Activated B cell treated with CpG ODN at 0.5 μM for 24 hours (primary cell): ENCODE results near the gene SCGB2B2. TPM values are rescaled to one million over a fixed set of nuclear protein-coding genes. Genes with fewer than 3 reads are reported as not detected.
A peak's percentile ranks its signal among the peaks of the same experiment; 100 is the strongest.

Source experiments
- ATAC-seq: fragments of 200-7000 bp; cut with Tn5 transposase; one replicate; pipeline ENCODE4 v1.10.0; 2021; ENCODE audit warnings: low read depth, mild to moderate bottlenecking, moderate library complexity
- CTCF ChIA-PET: fragments of 350-600 bp; sonication (Branson Sonifier 250); formaldehyde crosslinking; loops from one replicate; lab custom pipeline; 2021; ENCODE audit warnings: antibody characterized with exemption; lab: Charles Lee
- POLR2A ChIA-PET: fragments of 350-600 bp; sonication (Branson Sonifier 250); formaldehyde crosslinking; loops from one replicate; lab custom pipeline; 2021; ENCODE audit warnings: antibody characterized with exemption; lab: Charles Lee
- DNase-seq: peaks from one replicate; pipeline ENCODE4 v3.0.0; 2022
- H3K27ac Mint-ChIP-seq: one replicate; pipeline ENCODE4 v1.8.0; 2020; ENCODE audit warnings: mixed read lengths
- H3K27me3 Mint-ChIP-seq: one replicate; pipeline ENCODE4 v1.8.0; 2021; ENCODE audit warnings: mixed read lengths
- H3K36me3 Mint-ChIP-seq: one replicate; pipeline ENCODE4 v1.8.0; 2021; ENCODE audit warnings: low read depth, mixed read lengths
- H3K4me1 Mint-ChIP-seq: one replicate; pipeline ENCODE4 v1.8.0; 2021; ENCODE audit warnings: mixed read lengths
- H3K4me3 Mint-ChIP-seq: one replicate; pipeline ENCODE4 v1.8.0; 2020; ENCODE audit warnings: mild to moderate bottlenecking, mixed read lengths
- H3K9me3 Mint-ChIP-seq: one replicate; pipeline ENCODE4 v1.8.0; 2020; ENCODE audit warnings: mixed read lengths
- intact Hi-C: fragments of 100-400 bp; cut with micrococcal nuclease; formaldehyde crosslinking; loops from one replicate; pipeline ENCODE4 v1.15.1; 2024
- total RNA-seq: library from RNA; stranded (reverse); gene quantifications from 2 replicates; pipeline ENCODE4 v1.2.3, GENCODE V29; 2022
- TF ChIP-seq, protein P1 (sequence below): fragments of 200-600 bp; IDR thresholded peaks from one replicate; pipeline ENCODE4 v1.8.0; 2022; ENCODE audit warnings: antibody characterized with exemption, mild to moderate bottlenecking

SCGB2B2 gene, protein sequence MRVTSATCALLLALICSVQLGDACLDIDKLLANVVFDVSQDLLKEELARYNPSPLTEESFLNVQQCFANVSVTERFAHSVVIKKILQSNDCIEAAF
- total RNA-seq, result 0.78 and 1.4 TPM in 2 replicates

DNA sequence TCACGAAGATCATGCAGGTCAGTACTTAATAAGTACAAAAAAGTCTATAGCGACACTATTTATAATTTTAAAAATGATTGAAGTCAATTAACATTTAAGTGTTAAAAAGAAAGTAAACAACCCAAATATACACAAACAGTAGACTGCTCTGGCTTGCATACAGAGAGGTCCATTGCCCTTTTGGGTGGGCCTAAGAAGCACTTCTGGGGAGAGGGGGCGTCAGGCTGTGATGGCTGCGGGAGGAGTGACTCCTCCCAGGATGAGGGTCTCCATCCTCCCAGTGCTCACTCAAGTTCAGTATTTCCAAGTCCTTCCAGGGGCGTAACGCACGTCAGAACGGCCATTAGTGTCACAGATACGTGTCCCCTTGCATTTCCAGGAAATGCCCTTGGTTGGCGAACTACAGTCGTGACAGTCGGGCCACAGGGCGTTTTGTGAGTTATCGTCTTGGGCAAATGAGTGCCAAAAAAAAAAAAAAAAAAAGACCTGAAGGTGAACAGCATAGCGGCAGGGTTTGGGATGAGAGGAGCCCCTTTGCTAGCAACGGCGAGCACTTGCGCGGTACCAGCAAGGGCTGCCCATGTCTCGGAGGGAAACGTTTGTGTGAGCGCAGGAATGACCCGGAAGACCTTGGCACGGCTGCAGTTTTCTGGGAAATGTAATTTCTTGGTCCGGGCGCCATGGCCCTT, at the start of gene SCGB2B2:
Gene SCGB2B2, minus strand, starts transcription at position 463 of the 689 bp plus-strand sequence. CDS start 82,596 bp downstream, outside the sequence.
- DNase-seq (no peak), ATAC-seq (peak; percentile 67)
- H3K36me3 Mint-ChIP-seq, result peaks cover 43% of the 10 kb centered on the region
- H3K9me3 Mint-ChIP-seq, result peaks cover 11% of the 10 kb centered on the region
- ChIA-PET CTCF (no interaction called here), POLR2A (interaction anchor here (0.5 to 1.8 kb wide), 16 partner anchors 9 to 1928 kb away, joined by 3 to 16 read pairs (median 3); partner anchors contain the start of genes CEBPG, LSM14A, ZNF181 and ZNF382)
- H3K27me3 Mint-ChIP-seq, result peaks cover 6% of the 10 kb centered on the region
- peaks cover 33% of the 10 kb centered on the region for H3K4me1 Mint-ChIP-seq
- peak within 1 kb of the TSS; percentile 98 for H3K4me3 Mint-ChIP-seq
- intact Hi-C loops, result loop anchor here (1.0 to 5.0 kb wide), 6 partner anchors 35 to 1500 kb away; partner anchors contain the start of genes CAPNS1, UBA2, ZNF181 and ZNF599
- TF ChIP-seq, protein P1, sequence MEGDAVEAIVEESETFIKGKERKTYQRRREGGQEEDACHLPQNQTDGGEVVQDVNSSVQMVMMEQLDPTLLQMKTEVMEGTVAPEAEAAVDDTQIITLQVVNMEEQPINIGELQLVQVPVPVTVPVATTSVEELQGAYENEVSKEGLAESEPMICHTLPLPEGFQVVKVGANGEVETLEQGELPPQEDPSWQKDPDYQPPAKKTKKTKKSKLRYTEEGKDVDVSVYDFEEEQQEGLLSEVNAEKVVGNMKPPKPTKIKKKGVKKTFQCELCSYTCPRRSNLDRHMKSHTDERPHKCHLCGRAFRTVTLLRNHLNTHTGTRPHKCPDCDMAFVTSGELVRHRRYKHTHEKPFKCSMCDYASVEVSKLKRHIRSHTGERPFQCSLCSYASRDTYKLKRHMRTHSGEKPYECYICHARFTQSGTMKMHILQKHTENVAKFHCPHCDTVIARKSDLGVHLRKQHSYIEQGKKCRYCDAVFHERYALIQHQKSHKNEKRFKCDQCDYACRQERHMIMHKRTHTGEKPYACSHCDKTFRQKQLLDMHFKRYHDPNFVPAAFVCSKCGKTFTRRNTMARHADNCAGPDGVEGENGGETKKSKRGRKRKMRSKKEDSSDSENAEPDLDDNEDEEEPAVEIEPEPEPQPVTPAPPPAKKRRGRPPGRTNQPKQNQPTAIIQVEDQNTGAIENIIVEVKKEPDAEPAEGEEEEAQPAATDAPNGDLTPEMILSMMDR, result no peak
- H3K27ac Mint-ChIP-seq, result peak within 1 kb of the TSS; percentile 99

DNA sequence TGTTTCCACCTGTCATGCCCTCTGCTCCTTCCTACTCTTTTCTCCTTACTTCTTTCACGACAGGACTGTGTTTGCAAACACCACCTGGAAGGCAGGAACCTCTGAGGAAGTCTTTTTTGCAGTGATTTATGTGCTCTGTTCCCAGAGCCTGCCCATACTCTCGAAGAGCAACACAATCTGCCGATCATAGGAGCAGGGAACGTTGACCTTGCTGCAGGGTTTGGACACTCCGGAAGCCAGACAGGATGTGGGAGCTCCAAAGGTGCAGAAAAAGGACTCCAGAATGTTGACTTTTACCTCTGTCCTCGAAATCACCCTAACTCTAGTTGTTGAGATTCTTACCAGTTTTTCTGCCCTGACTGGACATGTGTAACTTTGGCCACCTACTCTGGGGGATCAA, 48.4 kb upstream of the SCGB2B2 start:
- no peaks in the 10 kb centered on the region for H3K4me1 Mint-ChIP-seq
- no peak overlapping the region for H3K4me3 Mint-ChIP-seq
- DNase-seq (no peak), ATAC-seq (no peak)
- TF ChIP-seq, protein P1, result no peak
- no peak overlapping the region for H3K27ac Mint-ChIP-seq
- H3K27me3 Mint-ChIP-seq, result peaks cover 38% of the 10 kb centered on the region
- intact Hi-C loops, result no loop called here
- CTCF ChIA-PET, result no interaction called here
- peaks cover 2% of the 10 kb centered on the region for H3K9me3 Mint-ChIP-seq
- H3K36me3 Mint-ChIP-seq, result no peaks in the 10 kb centered on the region
- POLR2A ChIA-PET, result interaction anchor here (1.2 kb wide), 1 partner anchor 48 kb away, joined by 3 read pairs; the partner anchor contains the start of genes SCGB2B2 and ZNF302

DNA sequence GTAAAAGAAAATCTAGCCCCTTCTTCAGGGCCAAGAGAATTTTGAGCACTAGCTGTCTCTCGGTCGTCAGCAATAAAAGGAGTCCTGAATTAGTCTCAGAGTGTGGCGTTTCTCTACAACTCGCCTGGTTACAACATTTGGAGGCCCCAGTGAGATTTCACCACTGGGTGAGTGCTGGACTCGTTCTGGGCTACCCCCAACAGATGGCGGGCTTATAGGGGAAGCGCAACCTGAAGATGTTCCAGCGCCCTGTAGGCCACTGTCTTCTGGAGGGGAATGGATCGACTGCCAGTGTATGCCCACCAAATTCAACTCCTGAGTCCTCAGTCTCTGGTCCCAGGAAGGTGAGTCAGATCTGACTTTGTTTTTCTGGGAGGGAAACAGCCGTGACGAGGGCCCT, 45.4 kb upstream of the SCGB2B2 start:
- TF ChIP-seq, protein P1, result no peak
- CTCF ChIA-PET, result no interaction called here
- H3K27me3 Mint-ChIP-seq, result peaks cover 28% of the 10 kb centered on the region

DNA sequence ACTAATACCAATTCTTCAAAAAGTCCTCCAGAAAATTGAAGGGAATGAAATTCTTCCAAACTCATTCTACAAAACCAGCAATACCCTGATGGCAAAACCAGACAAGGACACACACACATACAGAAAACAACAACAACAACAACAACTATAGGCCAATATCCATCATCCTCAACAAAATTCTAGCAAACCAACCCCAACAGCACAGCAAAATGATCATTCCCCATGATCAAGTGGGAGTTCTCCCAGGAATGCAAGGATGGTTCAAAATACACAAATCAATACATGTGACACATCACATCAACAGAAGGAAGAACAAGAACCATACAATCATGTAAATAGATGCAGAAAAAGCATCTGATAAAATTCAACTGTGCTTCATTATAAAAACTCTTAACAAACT, 38.4 kb upstream of the SCGB2B2 start:
- Mint-ChIP-seq H3K27ac (no peak overlapping the region), H3K4me3 (no peak overlapping the region), H3K4me1 (no peaks in the 10 kb centered on the region), H3K27me3 (peaks cover 16% of the 10 kb centered on the region), H3K9me3 (peaks cover 9% of the 10 kb centered on the region), H3K36me3 (no peaks in the 10 kb centered on the region)
- CTCF ChIA-PET, result no interaction called here
- ATAC-seq (no peak), DNase-seq (no peak)
- POLR2A ChIA-PET, result no interaction called here
- TF ChIP-seq, protein P1, result no peak
- intact Hi-C loops, result no loop called here

More for the DNA sequence above, 45.4 kb upstream of the SCGB2B2 start:
- Mint-ChIP-seq H3K9me3 (no peaks in the 10 kb centered on the region), H3K4me1 (no peaks in the 10 kb centered on the region), H3K36me3 (no peaks in the 10 kb centered on the region), H3K27ac (no peak overlapping the region), H3K4me3 (no peak overlapping the region)
- no peak for DNase-seq
- POLR2A ChIA-PET, result no interaction called here
- no peak for ATAC-seq
- intact Hi-C loops, result no loop called here

DNA sequence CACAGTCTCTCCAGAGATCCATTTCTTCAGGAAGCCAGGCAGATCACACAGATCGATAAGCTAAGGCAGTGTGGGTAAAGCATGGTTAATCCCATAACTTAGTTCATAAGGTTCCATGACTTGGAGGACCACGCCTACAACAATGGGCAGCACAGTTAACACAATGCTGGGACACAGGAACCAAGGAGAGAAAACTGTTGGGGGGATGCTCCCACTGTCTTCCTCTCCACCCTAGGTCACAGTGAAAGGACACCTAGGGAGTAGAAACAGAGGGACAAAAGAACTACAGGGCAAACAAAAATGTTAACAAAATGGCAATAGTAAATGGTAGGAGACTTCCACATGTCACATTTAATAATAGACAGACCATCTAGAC, 36.3 kb upstream of the SCGB2B2 start:
- H3K9me3 Mint-ChIP-seq, result peaks cover 9% of the 10 kb centered on the region
- H3K27ac Mint-ChIP-seq, result no peak overlapping the region
- H3K27me3 Mint-ChIP-seq, result peaks cover 18% of the 10 kb centered on the region
- ATAC-seq (no peak), DNase-seq (no peak)
- H3K36me3 Mint-ChIP-seq, result no peaks in the 10 kb centered on the region
- CTCF ChIA-PET, result interaction anchor here (1.3 to 5.7 kb wide), 2 partner anchors 65 to 74 kb away, joined by 3 to 70 read pairs; no protein-coding TSS in a partner anchor
- no peaks in the 10 kb centered on the region for H3K4me1 Mint-ChIP-seq
- intact Hi-C loops, result loop anchor here (2.0 to 5.0 kb wide), 4 partner anchors 36 to 1296 kb away; partner anchors contain the start of genes SCGB2B2 and ZNF302
- no peak overlapping the region for H3K4me3 Mint-ChIP-seq
- POLR2A ChIA-PET, result no interaction called here
- TF ChIP-seq, protein P1, result no peak
